Measurements from ENCODE around the gene GRIP2. TPM values are rescaled to one million over a fixed set of nuclear protein-coding genes. Genes with fewer than 3 reads are reported as not detected.
A peak's percentile ranks its signal among the peaks of the same experiment; 100 is the strongest.

The GRIP2 gene
- total and polyA plus RNA-seq, 9 of the 15 experiments (the other 6 are each of a cell fraction or from before 2014, with no cell fraction given) = 0.01 TPM; not detected in 7

- no peak overlapping the region for H2AFZ ChIP-seq (ENCODE audit: low read depth, low read length)
- no peak overlapping the region for H3K4me3 ChIP-seq
- WGBS (ENCODE audit: insufficient coverage, low coverage, missing lambda C conversion rate) = 25% methylated on average over 5 of the region's 5 CpGs
- ChIA-PET CTCF (ENCODE audit: low intra/inter-chr PET ratio) (no interaction called here), POLR2A (interaction anchor here (1.4 kb wide), 1 partner anchor 25 kb away, joined by 3 read pairs; no protein-coding TSS in a partner anchor)
- H3K9me1 ChIP-seq (ENCODE audit: control insufficient read depth, insufficient read depth, low read length) = no peaks in the 10 kb centered on the region
- ATAC-seq (no peak), FAIRE-seq (no peak), DNase-seq (ENCODE audit: extremely low read depth in 1 of 4, low spot score in 3 of 4) (no peak)
- H3K36me3 ChIP-seq (ENCODE audit: control insufficient read depth, insufficient read depth, low read length) = no peaks in the 10 kb centered on the region
- no peaks in the 10 kb centered on the region for H3K79me2 ChIP-seq (ENCODE audit: control insufficient read depth, insufficient read depth, low read length)
- peak overlapping the region in 1 of 2 experiments; percentile 47; a peak in 1 of 4 replicates for H3K9ac ChIP-seq (ENCODE audit: insufficient read depth in 1 of 2, low read depth in 2 of 2, low read length in 2 of 2)
- H3K27me3 ChIP-seq (ENCODE audit: control insufficient read depth in 2 of 2, insufficient read depth in 2 of 2, low read length in 2 of 2) = peaks cover 4 to 77% of the 10 kb centered on the region in 2 experiments; a peak in 3 of 5 replicates
- in situ Hi-C loops (cut with MboI) = no loop called here
- no peak overlapping the region for H3K4me2 ChIP-seq (ENCODE audit: insufficient read depth, low read length)
- BruUV-seq (replicated peaks) = no TSS peak
- H4K20me1 ChIP-seq (replicated peaks; ENCODE audit: control insufficient read depth, insufficient read depth, low read length) = peaks cover 7% of the 10 kb centered on the region; the same call in 1 of the 2 replicates
- intact Hi-C loops (cut with micrococcal nuclease) = loop anchor here (5.0 kb wide), 1 partner anchor 283 kb away; no protein-coding TSS in a partner anchor
- no peak overlapping the region for H3K27ac ChIP-seq (ENCODE audit: extremely low read depth, low read depth, low read length)
- H3K4me1 ChIP-seq (replicated peaks in 1 of 2; ENCODE audit: control insufficient read depth in 2 of 2, insufficient read depth in 2 of 2, low read length in 2 of 2) = peaks cover 0 to 17% of the 10 kb centered on the region in 2 experiments; a peak in 2 of 5 replicates
- no peaks in the 10 kb centered on the region for H3K9me3 ChIP-seq (replicated peaks; ENCODE audit: control insufficient read depth, insufficient read depth, low read depth, low read length)
- TF ChIP-seq, protein P1, sequence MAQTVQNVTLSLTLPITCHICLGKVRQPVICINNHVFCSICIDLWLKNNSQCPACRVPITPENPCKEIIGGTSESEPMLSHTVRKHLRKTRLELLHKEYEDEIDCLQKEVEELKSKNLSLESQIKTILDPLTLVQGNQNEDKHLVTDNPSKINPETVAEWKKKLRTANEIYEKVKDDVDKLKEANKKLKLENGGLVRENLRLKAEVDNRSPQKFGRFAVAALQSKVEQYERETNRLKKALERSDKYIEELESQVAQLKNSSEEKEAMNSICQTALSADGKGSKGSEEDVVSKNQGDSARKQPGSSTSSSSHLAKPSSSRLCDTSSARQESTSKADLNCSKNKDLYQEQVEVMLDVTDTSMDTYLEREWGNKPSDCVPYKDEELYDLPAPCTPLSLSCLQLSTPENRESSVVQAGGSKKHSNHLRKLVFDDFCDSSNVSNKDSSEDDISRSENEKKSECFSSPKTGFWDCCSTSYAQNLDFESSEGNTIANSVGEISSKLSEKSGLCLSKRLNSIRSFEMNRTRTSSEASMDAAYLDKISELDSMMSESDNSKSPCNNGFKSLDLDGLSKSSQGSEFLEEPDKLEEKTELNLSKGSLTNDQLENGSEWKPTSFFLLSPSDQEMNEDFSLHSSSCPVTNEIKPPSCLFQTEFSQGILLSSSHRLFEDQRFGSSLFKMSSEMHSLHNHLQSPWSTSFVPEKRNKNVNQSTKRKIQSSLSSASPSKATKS (CRISPR knock-in tag; IDR thresholded peaks at IDR 0.05) = no peak
- no peak for TF ChIP-seq PYGO2 (tag; IDR thresholded peaks at IDR 0.05)
- TF ChIP-seq ZNF197 (CRISPR knock-in tag; IDR thresholded peaks at IDR 0.05; ENCODE audit: low read depth) = no peak
- TF ChIP-seq ZBTB34 (CRISPR knock-in tag; IDR thresholded peaks at IDR 0.05) = no peak
- TF ChIP-seq CBFB (CRISPR knock-in tag; IDR thresholded peaks at IDR 0.05) = no peak
- no peak for TF ChIP-seq ZFX (CRISPR knock-in tag; IDR thresholded peaks at IDR 0.05)
- no peak for TF ChIP-seq TFE3 (CRISPR knock-in tag; IDR thresholded peaks at IDR 0.05)
- TF ChIP-seq NFIX (CRISPR knock-in tag; IDR thresholded peaks at IDR 0.05; ENCODE audit: low read depth) = no peak
- no peak for TF ChIP-seq ZNF3 (CRISPR knock-in tag; IDR thresholded peaks at IDR 0.05)
- no peak for TF ChIP-seq ZNF280A (IDR thresholded peaks at IDR 0.05; ENCODE audit: low read depth, partially characterized antibody)
- TF ChIP-seq ZNF146 (CRISPR knock-in tag; IDR thresholded peaks at IDR 0.05; ENCODE audit: unreplicated experiment) = no peak
- no peak for TF ChIP-seq HLTF (IDR thresholded peaks at IDR 0.05)
- TF ChIP-seq TEAD4 (IDR thresholded peaks at IDR 0.05; ENCODE audit: low read length) = no peak
- no peak for TF ChIP-seq TEAD4 (CRISPR knock-in tag; IDR thresholded peaks at IDR 0.05; ENCODE audit: borderline replicate concordance)
- TF ChIP-seq ZNF766 (CRISPR knock-in tag; conservative IDR thresholded peaks at IDR 0.05) = no peak
- no peak for TF ChIP-seq ZNF444 (CRISPR knock-in tag; IDR thresholded peaks at IDR 0.05)
Measured at GRCh38 chr3:14545251-14545635, 5.1 kb upstream of the GRIP2 start.

Measured in K562 (cell line).